ENCODE data around the gene TMEM234. TPM values are rescaled to one million over a fixed set of nuclear protein-coding genes. Genes with fewer than 3 reads are reported as not detected.

TMEM234 gene
- total and polyA plus RNA-seq, 2 of the 13 experiments (the other 11 are each of a cell fraction or from before 2014, with no cell fraction given), result 6.1 to 9.0 TPM

DNA sequence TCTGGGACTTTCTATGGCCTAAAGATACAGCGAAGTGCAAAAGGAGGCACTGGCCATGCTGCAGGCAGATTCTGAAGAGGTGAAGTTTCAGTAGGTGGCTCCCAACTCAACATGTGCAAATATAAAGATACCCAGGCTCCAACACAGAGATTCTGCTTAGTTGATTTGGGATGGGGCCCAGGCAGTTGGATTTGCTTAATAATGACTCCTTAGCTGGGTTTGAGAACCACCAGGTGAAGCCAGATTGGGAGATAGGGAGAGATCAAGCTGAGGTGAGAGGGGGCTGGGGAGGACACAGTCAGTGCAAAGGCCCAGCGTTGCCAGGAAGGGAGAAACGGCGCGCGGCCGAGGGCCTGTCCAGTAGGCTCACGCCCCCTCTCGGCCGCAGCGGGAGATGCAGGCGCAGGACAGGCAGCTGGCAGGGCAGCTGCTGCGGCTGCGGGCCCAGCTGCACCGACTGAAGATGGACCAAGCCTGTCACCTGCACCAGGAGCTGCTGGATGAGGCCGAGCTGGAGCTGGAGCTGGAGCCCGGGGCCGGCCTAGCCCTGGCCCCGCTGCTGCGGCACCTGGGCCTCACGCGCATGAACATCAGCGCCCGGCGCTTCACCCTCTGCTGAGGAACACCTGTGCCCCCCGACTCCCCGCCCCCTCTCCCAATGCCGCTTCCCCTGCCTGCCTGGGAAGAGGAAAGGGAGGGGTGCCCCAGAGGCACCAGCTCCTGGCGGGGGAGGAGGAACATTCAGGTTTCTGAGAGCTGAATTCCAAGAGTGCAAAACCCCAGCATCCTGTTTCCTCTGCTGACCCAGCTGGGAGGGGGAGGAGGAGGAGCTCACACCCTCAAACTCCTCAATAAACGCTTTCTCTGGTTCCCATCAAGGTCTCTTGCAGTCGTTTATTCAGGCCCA, 26.1 kb upstream of the TMEM234 start (continued):
- TF ChIP-seq ZNF225 (CRISPR knock-in tag; IDR thresholded peaks at IDR 0.05) (no peak; the same call in 1 of the 2 replicates), GFI1 (CRISPR knock-in tag; IDR thresholded peaks at IDR 0.05; ENCODE audit: borderline replicate concordance) (0 out of 2 replicates have a peak, but pooled peaks have one; percentile 26), NKX3-1 (CRISPR knock-in tag; IDR thresholded peaks at IDR 0.05) (no peak), HDAC1 (CRISPR knock-in tag; IDR thresholded peaks at IDR 0.05) (peak; percentile 56), KAT8 (CRISPR knock-in tag; IDR thresholded peaks at IDR 0.05) (peak; percentile 55), ZFY (CRISPR knock-in tag; IDR thresholded peaks at IDR 0.05) (peak; percentile 68), FOXO1 (CRISPR knock-in tag; IDR thresholded peaks at IDR 0.05) (0 out of 2 replicates have a peak, but pooled peaks have one; percentile 18), TEAD2 (CRISPR knock-in tag; IDR thresholded peaks at IDR 0.05) (no peak), JARID2 (CRISPR knock-in tag; IDR thresholded peaks at IDR 0.05; ENCODE audit: insufficient replicate concordance) (no peak), KLF12 (CRISPR knock-in tag; IDR thresholded peaks at IDR 0.05; ENCODE audit: borderline replicate concordance) (no peak)
- TF ChIP-seq, protein P1, sequence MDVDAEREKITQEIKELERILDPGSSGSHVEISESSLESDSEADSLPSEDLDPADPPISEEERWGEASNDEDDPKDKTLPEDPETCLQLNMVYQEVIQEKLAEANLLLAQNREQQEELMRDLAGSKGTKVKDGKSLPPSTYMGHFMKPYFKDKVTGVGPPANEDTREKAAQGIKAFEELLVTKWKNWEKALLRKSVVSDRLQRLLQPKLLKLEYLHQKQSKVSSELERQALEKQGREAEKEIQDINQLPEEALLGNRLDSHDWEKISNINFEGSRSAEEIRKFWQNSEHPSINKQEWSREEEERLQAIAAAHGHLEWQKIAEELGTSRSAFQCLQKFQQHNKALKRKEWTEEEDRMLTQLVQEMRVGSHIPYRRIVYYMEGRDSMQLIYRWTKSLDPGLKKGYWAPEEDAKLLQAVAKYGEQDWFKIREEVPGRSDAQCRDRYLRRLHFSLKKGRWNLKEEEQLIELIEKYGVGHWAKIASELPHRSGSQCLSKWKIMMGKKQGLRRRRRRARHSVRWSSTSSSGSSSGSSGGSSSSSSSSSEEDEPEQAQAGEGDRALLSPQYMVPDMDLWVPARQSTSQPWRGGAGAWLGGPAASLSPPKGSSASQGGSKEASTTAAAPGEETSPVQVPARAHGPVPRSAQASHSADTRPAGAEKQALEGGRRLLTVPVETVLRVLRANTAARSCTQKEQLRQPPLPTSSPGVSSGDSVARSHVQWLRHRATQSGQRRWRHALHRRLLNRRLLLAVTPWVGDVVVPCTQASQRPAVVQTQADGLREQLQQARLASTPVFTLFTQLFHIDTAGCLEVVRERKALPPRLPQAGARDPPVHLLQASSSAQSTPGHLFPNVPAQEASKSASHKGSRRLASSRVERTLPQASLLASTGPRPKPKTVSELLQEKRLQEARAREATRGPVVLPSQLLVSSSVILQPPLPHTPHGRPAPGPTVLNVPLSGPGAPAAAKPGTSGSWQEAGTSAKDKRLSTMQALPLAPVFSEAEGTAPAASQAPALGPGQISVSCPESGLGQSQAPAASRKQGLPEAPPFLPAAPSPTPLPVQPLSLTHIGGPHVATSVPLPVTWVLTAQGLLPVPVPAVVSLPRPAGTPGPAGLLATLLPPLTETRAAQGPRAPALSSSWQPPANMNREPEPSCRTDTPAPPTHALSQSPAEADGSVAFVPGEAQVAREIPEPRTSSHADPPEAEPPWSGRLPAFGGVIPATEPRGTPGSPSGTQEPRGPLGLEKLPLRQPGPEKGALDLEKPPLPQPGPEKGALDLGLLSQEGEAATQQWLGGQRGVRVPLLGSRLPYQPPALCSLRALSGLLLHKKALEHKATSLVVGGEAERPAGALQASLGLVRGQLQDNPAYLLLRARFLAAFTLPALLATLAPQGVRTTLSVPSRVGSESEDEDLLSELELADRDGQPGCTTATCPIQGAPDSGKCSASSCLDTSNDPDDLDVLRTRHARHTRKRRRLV (CRISPR knock-in tag; IDR thresholded peaks at IDR 0.05), result peak; percentile 76; the same call in 1 of the 2 replicates
- TF ChIP-seq, protein P2, sequence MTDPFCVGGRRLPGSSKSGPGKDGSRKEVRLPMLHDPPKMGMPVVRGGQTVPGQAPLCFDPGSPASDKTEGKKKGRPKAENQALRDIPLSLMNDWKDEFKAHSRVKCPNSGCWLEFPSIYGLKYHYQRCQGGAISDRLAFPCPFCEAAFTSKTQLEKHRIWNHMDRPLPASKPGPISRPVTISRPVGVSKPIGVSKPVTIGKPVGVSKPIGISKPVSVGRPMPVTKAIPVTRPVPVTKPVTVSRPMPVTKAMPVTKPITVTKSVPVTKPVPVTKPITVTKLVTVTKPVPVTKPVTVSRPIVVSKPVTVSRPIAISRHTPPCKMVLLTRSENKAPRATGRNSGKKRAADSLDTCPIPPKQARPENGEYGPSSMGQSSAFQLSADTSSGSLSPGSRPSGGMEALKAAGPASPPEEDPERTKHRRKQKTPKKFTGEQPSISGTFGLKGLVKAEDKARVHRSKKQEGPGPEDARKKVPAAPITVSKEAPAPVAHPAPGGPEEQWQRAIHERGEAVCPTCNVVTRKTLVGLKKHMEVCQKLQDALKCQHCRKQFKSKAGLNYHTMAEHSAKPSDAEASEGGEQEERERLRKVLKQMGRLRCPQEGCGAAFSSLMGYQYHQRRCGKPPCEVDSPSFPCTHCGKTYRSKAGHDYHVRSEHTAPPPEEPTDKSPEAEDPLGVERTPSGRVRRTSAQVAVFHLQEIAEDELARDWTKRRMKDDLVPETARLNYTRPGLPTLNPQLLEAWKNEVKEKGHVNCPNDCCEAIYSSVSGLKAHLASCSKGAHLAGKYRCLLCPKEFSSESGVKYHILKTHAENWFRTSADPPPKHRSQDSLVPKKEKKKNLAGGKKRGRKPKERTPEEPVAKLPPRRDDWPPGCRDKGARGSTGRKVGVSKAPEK (CRISPR knock-in tag; IDR thresholded peaks at IDR 0.05; ENCODE audit: borderline replicate concordance), result 0 out of 2 replicates have a peak, but pooled peaks have one; percentile 33
- TF ChIP-seq, protein P3, sequence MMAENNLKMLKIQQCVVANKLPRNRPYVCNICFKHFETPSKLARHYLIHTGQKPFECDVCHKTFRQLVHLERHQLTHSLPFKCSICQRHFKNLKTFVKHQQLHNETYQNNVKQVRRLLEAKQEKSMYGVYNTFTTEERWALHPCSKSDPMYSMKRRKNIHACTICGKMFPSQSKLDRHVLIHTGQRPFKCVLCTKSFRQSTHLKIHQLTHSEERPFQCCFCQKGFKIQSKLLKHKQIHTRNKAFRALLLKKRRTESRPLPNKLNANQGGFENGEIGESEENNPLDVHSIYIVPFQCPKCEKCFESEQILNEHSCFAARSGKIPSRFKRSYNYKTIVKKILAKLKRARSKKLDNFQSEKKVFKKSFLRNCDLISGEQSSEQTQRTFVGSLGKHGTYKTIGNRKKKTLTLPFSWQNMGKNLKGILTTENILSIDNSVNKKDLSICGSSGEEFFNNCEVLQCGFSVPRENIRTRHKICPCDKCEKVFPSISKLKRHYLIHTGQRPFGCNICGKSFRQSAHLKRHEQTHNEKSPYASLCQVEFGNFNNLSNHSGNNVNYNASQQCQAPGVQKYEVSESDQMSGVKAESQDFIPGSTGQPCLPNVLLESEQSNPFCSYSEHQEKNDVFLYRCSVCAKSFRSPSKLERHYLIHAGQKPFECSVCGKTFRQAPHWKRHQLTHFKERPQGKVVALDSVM (CRISPR knock-in tag; IDR thresholded peaks at IDR 0.05), result peak; percentile 54; the same call in 1 of the 2 replicates
- TF ChIP-seq, protein P4, sequence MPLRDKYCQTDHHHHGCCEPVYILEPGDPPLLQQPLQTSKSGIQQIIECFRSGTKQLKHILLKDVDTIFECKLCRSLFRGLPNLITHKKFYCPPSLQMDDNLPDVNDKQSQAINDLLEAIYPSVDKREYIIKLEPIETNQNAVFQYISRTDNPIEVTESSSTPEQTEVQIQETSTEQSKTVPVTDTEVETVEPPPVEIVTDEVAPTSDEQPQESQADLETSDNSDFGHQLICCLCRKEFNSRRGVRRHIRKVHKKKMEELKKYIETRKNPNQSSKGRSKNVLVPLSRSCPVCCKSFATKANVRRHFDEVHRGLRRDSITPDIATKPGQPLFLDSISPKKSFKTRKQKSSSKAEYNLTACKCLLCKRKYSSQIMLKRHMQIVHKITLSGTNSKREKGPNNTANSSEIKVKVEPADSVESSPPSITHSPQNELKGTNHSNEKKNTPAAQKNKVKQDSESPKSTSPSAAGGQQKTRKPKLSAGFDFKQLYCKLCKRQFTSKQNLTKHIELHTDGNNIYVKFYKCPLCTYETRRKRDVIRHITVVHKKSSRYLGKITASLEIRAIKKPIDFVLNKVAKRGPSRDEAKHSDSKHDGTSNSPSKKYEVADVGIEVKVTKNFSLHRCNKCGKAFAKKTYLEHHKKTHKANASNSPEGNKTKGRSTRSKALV (CRISPR knock-in tag; IDR thresholded peaks at IDR 0.05), result peak; percentile 45; the same call in 1 of the 2 replicates
